Erythroblast (primary cell): ENCODE data around the gene CX3CL1.

ENCODE experiments used
- GATA1 ChIP-seq: IDR thresholded peaks from 2 replicates; pipeline ENCODE4 v1.6.1; 2011; ENCODE audit warnings: low read depth, mild to moderate bottlenecking, control low read depth, low read length, moderate library complexity
- POLR2A ChIP-seq: IDR thresholded peaks from 2 replicates; pipeline ENCODE4 v1.6.1; 2011; ENCODE audit warnings: mild to moderate bottlenecking, low read length

GRCh38 chr16:57394444-57394843, 22.2 kb downstream of the CX3CL1 start:
- TF ChIP-seq POLR2A (no peak), GATA1 (no peak)
